ENCODE measurements around the gene CLPTM1. TPM values are rescaled to one million over a fixed set of nuclear protein-coding genes. Genes with fewer than 3 reads are reported as not detected.

CLPTM1 gene
- total and polyA plus RNA-seq, 3 donors from 2014 or later = 179 to 204 (median 198) TPM

DNA sequence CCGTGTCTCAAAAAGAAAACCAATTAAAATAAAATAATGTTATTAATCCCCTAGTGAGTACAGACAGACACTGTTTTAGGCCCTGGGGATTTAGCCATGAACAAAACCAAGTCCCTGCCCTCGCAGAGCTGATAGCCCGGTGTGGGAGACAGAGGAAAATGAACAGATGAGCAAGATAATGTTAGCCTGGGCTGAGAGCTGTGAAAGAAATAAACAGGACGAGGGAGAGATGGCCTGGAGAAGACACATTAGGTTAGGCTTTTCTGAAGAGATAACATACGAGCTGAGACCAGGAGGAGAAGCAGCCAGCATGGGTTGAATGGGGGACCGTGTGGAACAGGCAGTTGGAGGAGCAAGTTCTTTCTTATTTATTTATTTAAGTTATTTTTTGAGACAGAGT lies 55.1 kb downstream of the CLPTM1 start:
- Histone ChIP-seq H3K9me3 (no peaks in the 10 kb centered on the region), H3K4me3 (no peak overlapping the region), H3K36me3 (ENCODE audit: low read depth, missing control alignments) (no peaks in the 10 kb centered on the region), H3K4me1 (no peaks in the 10 kb centered on the region), H3K27me3 (no peaks in the 10 kb centered on the region), H3K27ac (no peak overlapping the region)
- WGBS, 2 donors = 44 to 47% methylated on average over 5 to 6 of the region's 6 CpGs
- TF ChIP-seq, protein P1, sequence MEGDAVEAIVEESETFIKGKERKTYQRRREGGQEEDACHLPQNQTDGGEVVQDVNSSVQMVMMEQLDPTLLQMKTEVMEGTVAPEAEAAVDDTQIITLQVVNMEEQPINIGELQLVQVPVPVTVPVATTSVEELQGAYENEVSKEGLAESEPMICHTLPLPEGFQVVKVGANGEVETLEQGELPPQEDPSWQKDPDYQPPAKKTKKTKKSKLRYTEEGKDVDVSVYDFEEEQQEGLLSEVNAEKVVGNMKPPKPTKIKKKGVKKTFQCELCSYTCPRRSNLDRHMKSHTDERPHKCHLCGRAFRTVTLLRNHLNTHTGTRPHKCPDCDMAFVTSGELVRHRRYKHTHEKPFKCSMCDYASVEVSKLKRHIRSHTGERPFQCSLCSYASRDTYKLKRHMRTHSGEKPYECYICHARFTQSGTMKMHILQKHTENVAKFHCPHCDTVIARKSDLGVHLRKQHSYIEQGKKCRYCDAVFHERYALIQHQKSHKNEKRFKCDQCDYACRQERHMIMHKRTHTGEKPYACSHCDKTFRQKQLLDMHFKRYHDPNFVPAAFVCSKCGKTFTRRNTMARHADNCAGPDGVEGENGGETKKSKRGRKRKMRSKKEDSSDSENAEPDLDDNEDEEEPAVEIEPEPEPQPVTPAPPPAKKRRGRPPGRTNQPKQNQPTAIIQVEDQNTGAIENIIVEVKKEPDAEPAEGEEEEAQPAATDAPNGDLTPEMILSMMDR (IDR thresholded peaks at IDR 0.05) = no peak
- no peak for TF ChIP-seq POLR2A (IDR thresholded peaks at IDR 0.05)
- no peak for DNase-seq
- intact Hi-C loops (cut with DNase I; ENCODE audit: low total_unique reads) = no loop called here

DNA sequence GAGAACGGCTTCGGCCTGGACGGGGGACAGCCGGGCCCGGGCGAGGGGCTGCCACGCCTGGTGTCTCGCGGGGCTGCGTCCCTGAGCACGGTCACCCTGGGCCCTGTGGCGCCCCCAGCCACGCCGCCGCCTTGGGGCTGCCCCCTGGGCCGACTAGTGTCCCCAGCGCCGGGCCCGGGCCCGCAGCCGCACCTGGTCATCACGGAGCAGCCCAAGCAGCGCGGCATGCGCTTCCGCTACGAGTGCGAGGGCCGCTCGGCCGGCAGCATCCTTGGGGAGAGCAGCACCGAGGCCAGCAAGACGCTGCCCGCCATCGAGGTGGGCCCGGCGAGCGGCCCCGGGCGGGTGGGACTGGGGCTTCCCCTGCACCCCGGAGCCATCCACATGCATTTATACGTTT lies 56.8 kb downstream of the CLPTM1 start:
- DNase-seq = no peak
- intact Hi-C loops (cut with DNase I; ENCODE audit: low total_unique reads) = no loop called here
- Histone ChIP-seq H3K27ac (no peak overlapping the region), H3K9me3 (no peaks in the 10 kb centered on the region), H3K27me3 (no peaks in the 10 kb centered on the region), H3K4me3 (peak overlapping the region; percentile 3 to 20), H3K4me1 (no peaks in the 10 kb centered on the region), H3K36me3 (ENCODE audit: low read depth, missing control alignments) (no peaks in the 10 kb centered on the region)
- no peak for TF ChIP-seq POLR2A (IDR thresholded peaks at IDR 0.05)
- TF ChIP-seq, protein P1 (IDR thresholded peaks at IDR 0.05) = no peak
- WGBS, 2 donors = 60 to 77% methylated on average over 15 to 30 of the region's 42 CpGs

DNA sequence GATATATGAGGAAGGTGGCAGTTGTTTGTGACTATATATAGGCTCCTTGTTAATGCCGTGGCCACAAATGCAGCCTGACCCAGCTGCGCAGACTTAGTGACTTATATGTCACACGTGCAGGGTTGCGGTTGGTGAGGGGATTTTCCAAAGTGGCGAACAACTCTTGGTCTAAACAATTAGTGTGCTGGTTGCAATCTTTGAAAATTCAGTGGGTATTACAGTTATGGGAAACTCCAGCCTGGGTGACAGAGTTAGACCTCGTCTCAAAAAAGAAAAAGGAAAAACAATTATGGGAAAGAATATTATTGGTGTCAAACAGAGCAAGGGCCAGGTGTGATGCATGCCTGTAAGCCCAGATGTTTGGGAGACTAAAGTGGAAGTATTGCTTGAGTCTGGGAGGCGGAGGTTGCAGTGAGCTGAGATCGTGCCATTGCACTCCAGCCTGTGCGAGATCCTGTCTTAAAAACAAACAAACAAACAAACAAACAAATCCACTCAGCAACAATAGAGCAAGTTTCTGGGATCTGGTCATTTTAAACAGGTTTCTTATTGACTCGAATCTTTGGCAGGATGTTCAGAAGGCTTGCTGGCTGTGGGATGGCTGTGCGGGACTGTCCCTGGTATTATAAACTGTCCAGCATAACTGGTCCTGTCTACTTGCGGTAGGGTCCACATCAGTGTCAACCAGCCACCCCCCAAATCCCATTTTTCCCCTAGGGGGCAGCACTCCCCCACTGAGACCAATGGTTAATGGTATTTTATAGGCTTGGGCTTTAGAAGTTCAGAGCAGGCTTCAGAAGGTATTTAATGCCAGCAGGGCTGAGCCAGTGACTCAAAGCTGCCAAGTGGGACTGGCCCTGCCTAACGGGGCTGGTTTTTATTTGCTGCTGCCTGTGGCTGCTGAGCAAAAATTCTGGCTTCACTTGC lies 61.5 kb downstream of the CLPTM1 start:
- Histone ChIP-seq H3K36me3 (ENCODE audit: low read depth, missing control alignments) (no peaks in the 10 kb centered on the region), H3K4me1 (no peaks in the 10 kb centered on the region), H3K27me3 (no peaks in the 10 kb centered on the region), H3K9me3 (no peaks in the 10 kb centered on the region), H3K27ac (no peak overlapping the region), H3K4me3 (no peak overlapping the region)
- intact Hi-C loops (cut with DNase I; ENCODE audit: low total_unique reads) = no loop called here
- peak; percentile 55 for DNase-seq
- 72 to 74% methylated on average over 13 of the region's 13 CpGs for WGBS, 2 donors
- TF ChIP-seq, protein P1 (IDR thresholded peaks at IDR 0.05) = peak; percentile 30 to 65 (median 35)
- no peak for TF ChIP-seq POLR2A (IDR thresholded peaks at IDR 0.05)

DNA sequence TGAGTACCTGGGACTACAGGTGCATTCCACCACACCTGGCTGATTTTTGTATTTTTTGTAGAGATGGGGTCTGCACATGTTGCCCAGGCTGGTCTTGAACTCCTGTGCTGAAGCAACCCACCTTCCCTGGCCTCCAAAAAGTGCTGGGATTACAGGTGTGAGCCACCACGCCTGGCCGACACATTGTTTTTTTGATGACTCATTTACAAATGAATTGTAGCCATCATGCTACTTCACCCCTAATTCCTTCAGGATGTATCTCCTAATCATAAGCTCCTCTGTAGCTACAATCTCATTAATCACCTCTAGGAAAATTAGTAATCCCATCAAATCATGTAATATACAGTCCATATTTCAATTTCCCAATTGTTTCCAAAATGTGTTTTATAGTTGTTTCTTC lies 64.0 kb downstream of the CLPTM1 start:
- Histone ChIP-seq H3K9me3 (no peaks in the 10 kb centered on the region), H3K36me3 (ENCODE audit: low read depth, missing control alignments) (no peaks in the 10 kb centered on the region), H3K4me3 (no peak overlapping the region), H3K4me1 (no peaks in the 10 kb centered on the region), H3K27me3 (no peaks in the 10 kb centered on the region), H3K27ac (no peak overlapping the region)
- no peak for DNase-seq
- TF ChIP-seq POLR2A (IDR thresholded peaks at IDR 0.05) = no peak
- TF ChIP-seq, protein P1 (IDR thresholded peaks at IDR 0.05) = no peak
- WGBS, 2 donors = 85 to 95% methylated on average over 2 of the region's 2 CpGs
- intact Hi-C loops (cut with DNase I; ENCODE audit: low total_unique reads) = no loop called here

Measured in testis (tissue), 3 donors.